PC-9 (cell line): ENCODE results near the gene SF1. TPM values are rescaled to one million over a fixed set of nuclear protein-coding genes. Genes with fewer than 3 reads are reported as not detected.
A peak's percentile ranks its signal among the peaks of the same experiment; 100 is the strongest.

Experiments
- BruUV-seq: library from RNA; stranded (reverse); fragments of 400-500 nt; replicated peaks from 2 replicates; lab custom pipeline; 2021; lab: Mats Ljungman, UMichigan
- CTCF ChIA-PET: fragments of 300-600 bp; sonication (Branson Sonifier 250); formaldehyde crosslinking; loops from one replicate; lab custom pipeline; 2022; ENCODE audit warnings: antibody characterized with exemption; lab: Charles Lee
- POLR2A ChIA-PET: fragments of 300-600 bp; sonication (Branson Sonifier 250); formaldehyde crosslinking; loops from one replicate; lab custom pipeline; 2022; ENCODE audit warnings: antibody characterized with exemption; ENCODE audit not compliant: unreplicated experiment; lab: Charles Lee
- DNase-seq, 2 experiments: peaks; one replicate each; pipeline versions ENCODE4 v3.0.0 to v3.0.0-alpha.2; 2015 to 2022; ENCODE audit warnings: mixed read lengths in 1 of 2
- H2AFZ ChIP-seq: fragments of 200-600 bp; sonication (generic); 2 replicates; pipeline ENCODE4 v1.8.1; 2017; ENCODE audit warnings: antibody characterized with exemption
- H3F3A ChIP-seq: fragments of 200-600 bp; sonication (generic); 2 replicates; pipeline ENCODE4 v1.8.1; 2017; ENCODE audit warnings: antibody characterized with exemption, mild to moderate bottlenecking, low read depth; ENCODE audit not compliant: insufficient read depth
- H3K27ac ChIP-seq: fragments of 200-600 bp; sonication (generic); 2 replicates; pipeline ENCODE4 v1.6.1; 2016; ENCODE audit warnings: mixed run types
- H3K27me3 ChIP-seq: fragments of 200-600 bp; sonication (generic); 2 replicates; pipeline ENCODE4 v1.6.1; 2016; ENCODE audit warnings: low read depth, mixed run types; ENCODE audit not compliant: insufficient read depth
- H3K36me3 ChIP-seq: fragments of 200-600 bp; sonication (generic); 2 replicates; pipeline ENCODE4 v1.6.1; 2016; ENCODE audit warnings: low read depth, mixed run types
- H3K4me1 ChIP-seq: fragments of 200-600 bp; sonication (generic); replicated peaks from 2 replicates; pipeline ENCODE4 v1.6.1; 2016; ENCODE audit warnings: mixed run types; ENCODE audit not compliant: insufficient read depth
- H3K4me2 ChIP-seq: fragments of 200-600 bp; sonication (generic); 2 replicates; pipeline ENCODE4 v1.6.1; 2017; ENCODE audit warnings: mixed run types
- H3K4me3 ChIP-seq: fragments of 200-600 bp; sonication (generic); 2 replicates; pipeline ENCODE4 v1.6.1; 2016; ENCODE audit warnings: mixed run types
- H3K79me2 ChIP-seq: fragments of 200-600 bp; sonication (generic); 2 replicates; pipeline ENCODE4 v1.6.1; 2017; ENCODE audit warnings: low read depth, mixed run types
- H3K9me2 ChIP-seq: fragments of 200-600 bp; sonication (generic); 2 replicates; pipeline ENCODE4 v1.8.1; 2017; ENCODE audit warnings: mild to moderate bottlenecking; ENCODE audit not compliant: insufficient read depth
- H3K9me3 ChIP-seq: fragments of 200-600 bp; sonication (generic); 2 replicates; pipeline ENCODE4 v1.8.1; 2016; ENCODE audit warnings: low read depth; ENCODE audit not compliant: insufficient read depth
- H4K20me1 ChIP-seq: fragments of 200-600 bp; sonication (generic); 2 replicates; pipeline ENCODE4 v1.8.1; 2017; ENCODE audit not compliant: insufficient read depth
- CTCF ChIP-seq: fragments of 200-600 bp; sonication (generic); conservative IDR thresholded peaks from 2 replicates; pipeline ENCODE4 v1.6.1; 2017; ENCODE audit warnings: mixed run types, antibody characterized with exemption, mild to moderate bottlenecking, moderate library complexity
- EZH2 ChIP-seq: fragments of 200-600 bp; sonication (generic); IDR thresholded peaks from 2 replicates; pipeline ENCODE4 v1.8.0; 2017; ENCODE audit warnings: antibody characterized with exemption, low read depth
- intact Hi-C: fragments of 100-400 bp; cut with micrococcal nuclease; formaldehyde crosslinking; loops from one replicate; pipeline ENCODE4 v1.10.0; 2022; ENCODE audit not compliant: unreplicated experiment
- total RNA-seq: library from RNA; stranded (reverse); gene quantifications from 2 replicates; pipeline ENCODE4 v1.2.3, GENCODE V29; 2021

The SF1 gene
- total RNA-seq, 1 experiment from 2014 or later: 336 TPM

DNA sequence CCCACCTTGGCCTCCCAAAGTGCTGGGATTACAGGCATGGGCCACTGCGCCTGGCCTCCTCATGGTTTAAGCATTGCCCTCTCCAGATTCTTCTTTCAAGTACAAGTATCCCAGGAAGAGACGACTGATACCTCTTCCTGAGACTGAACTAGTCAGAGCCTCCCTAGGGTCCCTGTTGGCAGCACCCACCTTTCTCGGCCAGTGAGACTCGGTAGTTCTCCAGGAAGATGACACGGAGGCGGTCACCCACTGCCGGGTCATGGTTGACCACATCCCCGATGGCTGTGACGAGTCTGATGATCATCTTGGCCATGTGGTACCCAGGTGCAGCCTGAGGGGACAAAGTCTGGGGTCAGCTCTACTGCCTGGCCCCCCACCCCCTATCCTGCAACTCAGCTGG is 27.2 kb downstream of the SF1 start:
- Histone ChIP-seq H3K4me1 (no peaks in the 10 kb centered on the region), H3K4me3 (no peak overlapping the region), H3K4me2 (no peak overlapping the region), H3K9me2 (no peaks in the 10 kb centered on the region), H3K27ac (no peak overlapping the region), H3K9me3 (no peaks in the 10 kb centered on the region), H3K27me3 (no peaks in the 10 kb centered on the region), H2AFZ (no peak overlapping the region), H4K20me1 (no peaks in the 10 kb centered on the region), H3K79me2 (no peaks in the 10 kb centered on the region), H3F3A (peaks cover 6% of the 10 kb centered on the region; the same call in 1 of the 2 replicates), H3K36me3 (no peaks in the 10 kb centered on the region)
- DNase-seq: no peak
- no TSS peak for BruUV-seq
- intact Hi-C loops: no loop called here
- CTCF ChIA-PET: interaction anchor here (0.6 kb wide), 1 partner anchor 318 kb away, joined by 3 read pairs; no protein-coding TSS in a partner anchor
- TF ChIP-seq CTCF (no peak), EZH2 (no peak)
- POLR2A ChIA-PET: no interaction called here

GRCh38 chr11:64750361-64751054 is 27.8 kb downstream of the SF1 start:
- BruUV-seq: no TSS peak
- H3K36me3 ChIP-seq: no peaks in the 10 kb centered on the region
- H3K4me2 ChIP-seq: no peak overlapping the region
- H3K9me3 ChIP-seq: no peaks in the 10 kb centered on the region
- H3K4me1 ChIP-seq: no peaks in the 10 kb centered on the region
- no peaks in the 10 kb centered on the region for H3K9me2 ChIP-seq
- no peaks in the 10 kb centered on the region for H4K20me1 ChIP-seq
- intact Hi-C loops: no loop called here
- H3F3A ChIP-seq: peaks cover 6% of the 10 kb centered on the region; the same call in 1 of the 2 replicates
- H3K79me2 ChIP-seq: no peaks in the 10 kb centered on the region
- ChIA-PET POLR2A (no interaction called here), CTCF (no interaction called here)
- no peak overlapping the region for H3K4me3 ChIP-seq
- H2AFZ ChIP-seq: no peak overlapping the region
- no peak overlapping the region for H3K27ac ChIP-seq
- DNase-seq: no peak
- peaks cover 2% of the 10 kb centered on the region for H3K27me3 ChIP-seq
- TF ChIP-seq EZH2 (no peak), CTCF (no peak; the same call in 1 of the 2 replicates)

DNA sequence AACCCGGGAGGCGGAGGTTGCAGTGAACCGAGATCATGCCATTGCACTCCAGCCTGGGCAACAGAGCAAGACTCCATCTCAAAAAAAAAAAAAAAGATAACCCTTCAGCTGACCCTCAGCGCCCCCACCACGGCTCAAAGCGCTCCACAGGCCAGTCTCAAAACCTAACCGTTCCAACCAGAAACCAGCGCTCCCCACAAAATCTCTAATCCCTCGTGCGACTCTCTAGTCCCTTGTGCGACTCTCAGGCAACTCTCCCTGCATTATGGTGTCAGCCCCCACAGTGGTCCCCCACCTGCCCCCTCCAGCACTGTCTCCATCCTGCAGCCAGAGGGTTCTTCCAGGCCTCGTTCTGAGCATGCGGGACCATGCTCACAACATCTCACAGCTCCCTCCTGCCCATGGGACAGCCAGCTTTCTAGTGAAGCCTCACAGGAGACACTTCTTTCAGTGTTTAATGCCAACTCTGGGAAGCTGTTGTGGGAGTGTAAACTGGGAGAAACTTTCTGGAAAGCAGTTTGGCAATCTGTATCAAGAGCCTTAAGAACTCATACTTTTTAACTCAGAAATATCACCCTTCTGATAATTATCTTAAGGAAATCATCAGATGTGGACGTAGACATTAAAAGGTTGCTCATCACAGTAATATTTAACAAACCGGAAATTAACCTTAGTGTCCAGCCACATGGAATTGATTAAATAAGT is 30.2 kb downstream of the SF1 start:
- no peaks in the 10 kb centered on the region for H3K36me3 ChIP-seq
- peak in 1 of 2 experiments; percentile 47 for DNase-seq
- no TSS peak for BruUV-seq
- H3K27me3 ChIP-seq: peaks cover 20% of the 10 kb centered on the region
- intact Hi-C loops: no loop called here
- no peaks in the 10 kb centered on the region for H3K9me2 ChIP-seq
- H3K4me1 ChIP-seq: peaks cover 6% of the 10 kb centered on the region
- TF ChIP-seq EZH2: no peak
- no peak for TF ChIP-seq CTCF
- POLR2A ChIA-PET: interaction anchor here (0.6 kb wide), 1 partner anchor 302 kb away, joined by 4 read pairs; no protein-coding TSS in a partner anchor
- no peak overlapping the region for H3K27ac ChIP-seq
- H3K4me2 ChIP-seq: no peak overlapping the region
- peaks cover 12% of the 10 kb centered on the region; the same call in 1 of the 2 replicates for H3F3A ChIP-seq
- no peaks in the 10 kb centered on the region for H3K9me3 ChIP-seq
- no peak overlapping the region for H3K4me3 ChIP-seq
- CTCF ChIA-PET: no interaction called here
- no peaks in the 10 kb centered on the region for H4K20me1 ChIP-seq
- H2AFZ ChIP-seq: no peak overlapping the region
- H3K79me2 ChIP-seq: no peaks in the 10 kb centered on the region
